ENCODE data around the gene LRGUK. TPM values are rescaled to one million over a fixed set of nuclear protein-coding genes. Genes with fewer than 3 reads are reported as not detected.

LRGUK gene
- total and polyA plus RNA-seq, 2 of the 8 experiments (the other 6 are each of a cell fraction or from before 2014, with no cell fraction given): 1.5 to 3.6 TPM

DNA sequence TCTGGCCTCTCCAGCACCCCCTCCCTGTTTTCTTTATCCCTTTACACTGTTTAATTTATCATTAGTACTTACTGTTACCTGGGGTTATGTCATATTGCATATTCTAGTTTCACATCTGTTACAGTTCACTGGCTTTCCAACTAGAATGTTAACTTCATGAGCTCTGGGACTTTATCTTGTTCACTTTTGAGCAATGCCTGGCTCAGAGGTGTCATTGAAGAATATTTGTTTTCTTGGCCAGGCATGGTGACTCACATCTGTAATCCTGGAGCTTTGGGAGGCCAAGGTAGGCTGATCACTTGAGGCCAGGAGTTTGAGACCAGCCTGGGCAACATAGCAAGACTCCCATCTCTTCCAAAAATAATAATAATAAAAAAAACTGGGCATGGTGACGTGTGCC lies 40.7 kb downstream of the LRGUK start:
- Histone ChIP-seq H4K91ac (replicated peaks; ENCODE audit: insufficient read length, low read length) (no peak overlapping the region), H3K23ac (ENCODE audit: insufficient read length) (no peak overlapping the region), H4K5ac (ENCODE audit: insufficient read length, low read depth, low read length) (no peak overlapping the region), H4K20me1 (replicated peaks in 1 of 2; ENCODE audit: control insufficient read depth in 1 of 2, insufficient read depth in 2 of 2, low read length in 2 of 2) (no peaks in the 10 kb centered on the region), H2BK120ac (replicated peaks; ENCODE audit: low read depth, low read length) (no peak overlapping the region), H2AFZ (ENCODE audit: low read length) (no peak overlapping the region), H3K4me1 (replicated peaks in 1 of 4; ENCODE audit: control insufficient read depth in 3 of 4, insufficient read depth in 4 of 4, low read length in 3 of 4) (no peaks in the 10 kb centered on the region), H2BK15ac (ENCODE audit: low read length) (no peak overlapping the region), H3K4me3 (ENCODE audit: extremely low read depth in 1 of 4, insufficient read depth in 2 of 4, low read depth in 3 of 4, low read length in 4 of 4) (no peak overlapping the region), H4K8ac (ENCODE audit: extremely low read depth, insufficient read depth, low read length) (no peak overlapping the region), H3K9ac (replicated peaks in 1 of 4; ENCODE audit: extremely low read depth in 1 of 4, low read depth in 3 of 4, low read length in 3 of 4) (no peak overlapping the region), H3K4me2 (ENCODE audit: insufficient read depth in 1 of 2, low read depth in 2 of 2, low read length in 2 of 2) (no peak overlapping the region), H2BK12ac (ENCODE audit: low read depth, low read length) (no peak overlapping the region), H2BK5ac (ENCODE audit: low read depth, low read length) (no peak overlapping the region), H3K79me1 (ENCODE audit: low read depth, low read length) (no peaks in the 10 kb centered on the region), H3K23me2 (ENCODE audit: low read depth, low read length) (no peaks in the 10 kb centered on the region; the same call in 1 of the 2 replicates), H3K27me3 (replicated peaks in 1 of 4; ENCODE audit: control insufficient read depth in 3 of 4, extremely low read depth in 1 of 4, insufficient read depth in 3 of 4, low read length in 3 of 4) (no peaks in the 10 kb centered on the region), H3K36me3 (ENCODE audit: control insufficient read depth in 2 of 4, insufficient read depth in 4 of 4, low read length in 3 of 4) (no peaks in the 10 kb centered on the region; a peak in 3 of 8 replicates), H3K9me3 (ENCODE audit: insufficient read depth in 2 of 2, low read depth in 1 of 2, low read length in 1 of 2) (no peaks in the 10 kb centered on the region), H3K18ac (ENCODE audit: extremely low read depth, low read length) (no peak overlapping the region), H3K27ac (ENCODE audit: low read depth, low read length) (no peak overlapping the region), H3K56ac (replicated peaks; ENCODE audit: insufficient read length, low read depth, low read length) (no peak overlapping the region), H2AK5ac (ENCODE audit: low read depth, low read length) (no peak overlapping the region), H3K4ac (replicated peaks; ENCODE audit: insufficient read length, low read depth, low read length) (no peak overlapping the region), H3K79me2 (ENCODE audit: control insufficient read depth in 1 of 2, insufficient read depth in 2 of 2, low read length in 2 of 2) (no peaks in the 10 kb centered on the region), H3K14ac (ENCODE audit: insufficient read length) (no peak overlapping the region), H2BK20ac (ENCODE audit: low read length) (no peak overlapping the region)
- TF ChIP-seq ATF2 (IDR thresholded peaks at IDR 0.05; ENCODE audit: low read length) (no peak), KDM4A (IDR thresholded peaks at IDR 0.05; ENCODE audit: low read depth, low read length, severe bottlenecking) (no peak), BCL11A (IDR thresholded peaks at IDR 0.05; ENCODE audit: low read depth in 2 of 2, low read length in 2 of 2) (no peak), SP2 (IDR thresholded peaks at IDR 0.05; ENCODE audit: low read length) (no peak), CBX8 (IDR thresholded peaks at IDR 0.05; ENCODE audit: borderline replicate concordance, low read depth, low read length) (no peak), SUZ12 (IDR thresholded peaks at IDR 0.05; ENCODE audit: low read length) (no peak)
- no peak for DNase-seq (ENCODE audit: low read depth in 1 of 2, low spot score in 2 of 2)
- ChIA-PET CTCF (ENCODE audit: partially characterized antibody) (interaction anchor here (0.6 to 1.6 kb wide), 3 partner anchors 27 to 152 kb away, joined by 3 to 5 read pairs (median 3); no protein-coding TSS in a partner anchor), POLR2A (ENCODE audit: partially characterized antibody) (no interaction called here)
- WGBS, 2 experiments (ENCODE audit: extremely low coverage in 1 of 2, insufficient coverage in 1 of 2, insufficient read length in 1 of 2, insufficient replicate concordance in 2 of 2, low coverage in 1 of 2, low lambda C conversion rate in 2 of 2, missing lambda C conversion rate in 1 of 2): 63% methylated on average over 1 of the region's 1 CpG; no CpG with 5 or more reads in 1 of the 2 experiments
- no peak for FAIRE-seq
